GM23248 (cell line): ENCODE data around the gene FAM13C. TPM values are rescaled to one million over a fixed set of nuclear protein-coding genes. Genes with fewer than 3 reads are reported as not detected.
A peak's percentile ranks its signal among the peaks of the same experiment; 100 is the strongest.

ENCODE experiments used
- DNase-seq: peaks from one replicate; pipeline ENCODE4 v3.0.0-alpha.2; 2015
- H2AFZ ChIP-seq: fragments of 200-600 bp; sonication (generic); 2 replicates; pipeline ENCODE4 v1.6.1; 2016; ENCODE audit warnings: antibody characterized with exemption
- H3F3A ChIP-seq: fragments of 200-600 bp; sonication (generic); 2 replicates; pipeline ENCODE4 v1.6.1; 2016; ENCODE audit warnings: mild to moderate bottlenecking, antibody characterized with exemption, mixed run types; ENCODE audit not compliant: insufficient read depth
- H3K27ac ChIP-seq: fragments of 200-600 bp; sonication (generic); 2 replicates; pipeline ENCODE4 v1.5.1; 2016; ENCODE audit warnings: mild to moderate bottlenecking
- H3K27me3 ChIP-seq: fragments of 200-600 bp; sonication (generic); replicated peaks from 2 replicates; pipeline ENCODE4 v1.6.1; 2016; ENCODE audit warnings: mild to moderate bottlenecking; ENCODE audit not compliant: insufficient read depth
- H3K36me3 ChIP-seq: fragments of 200-600 bp; sonication (generic); 2 replicates; pipeline ENCODE4 v1.6.1; 2016; ENCODE audit warnings: low read depth, mild to moderate bottlenecking
- H3K4me1 ChIP-seq: fragments of 200-600 bp; sonication (generic); 2 replicates; pipeline ENCODE4 v1.6.1; 2016; ENCODE audit warnings: mild to moderate bottlenecking; ENCODE audit not compliant: insufficient read depth
- H3K4me2 ChIP-seq: fragments of 200-600 bp; sonication (generic); one replicate; pipeline ENCODE4 v1.6.1; 2016; ENCODE audit warnings: mild to moderate bottlenecking; ENCODE audit not compliant: unreplicated experiment
- H3K4me3 ChIP-seq: fragments of 200-600 bp; sonication (generic); 2 replicates; pipeline ENCODE4 v1.5.1; 2016; ENCODE audit warnings: mild to moderate bottlenecking
- H3K79me2 ChIP-seq: fragments of 200-600 bp; sonication (generic); 2 replicates; pipeline ENCODE4 v1.6.1; 2016; ENCODE audit warnings: mild to moderate bottlenecking; ENCODE audit not compliant: insufficient read depth
- H3K9ac ChIP-seq: fragments of 200-600 bp; sonication (generic); 2 replicates; pipeline ENCODE4 v1.6.1; 2016; ENCODE audit warnings: mild to moderate bottlenecking
- H3K9me2 ChIP-seq: fragments of 200-600 bp; sonication (generic); 2 replicates; pipeline ENCODE4 v1.6.1; 2016; ENCODE audit warnings: mixed run types, mild to moderate bottlenecking, moderate library complexity; ENCODE audit not compliant: insufficient read depth
- H3K9me3 ChIP-seq: fragments of 200-600 bp; sonication (generic); one replicate; pipeline ENCODE4 v1.6.1; 2017; ENCODE audit warnings: low read depth
- H4K20me1 ChIP-seq: fragments of 200-600 bp; sonication (generic); 2 replicates; pipeline ENCODE4 v1.6.0; 2016; ENCODE audit not compliant: insufficient read depth
- EZH2 ChIP-seq: fragments of 200-600 bp; sonication (generic); IDR thresholded peaks from 2 replicates; pipeline ENCODE4 v1.6.1; 2018; ENCODE audit warnings: antibody characterized with exemption, mild to moderate bottlenecking; ENCODE audit not compliant: insufficient read depth, poor library complexity, severe bottlenecking
- EZH2phosphoT487 ChIP-seq: fragments of 200-600 bp; sonication (generic); IDR thresholded peaks from 2 replicates; pipeline ENCODE4 v1.6.1; 2018; ENCODE audit warnings: antibody characterized with exemption, moderate library complexity, mild to moderate bottlenecking, low read depth; ENCODE audit not compliant: insufficient read depth
- WGBS, 2 experiments: methylation state at CpG; one replicate each; pipeline ENCODE4 v1.1.6; 2015 to 2017; ENCODE audit warnings: low lambda C conversion rate in 2 of 2, low coverage in 1 of 2; ENCODE audit errors: missing lambda C conversion rate in 2 of 2; 5-methylcytosine and 5-hydroxymethylcytosine counted together
- in situ Hi-C: fragments of 300-500 bp; cut with MboI; formaldehyde crosslinking; loops from 2 replicates; pipeline ENCODE4 v1.15.0; 2020
- polyA plus RNA-seq: library from polyadenylated mRNA; unstranded; fragments of >200 nt; fragmentation: Nextera tagmentation; extraction: Ambion mirVana; gene quantifications from 2 replicates; pipeline ENCODE4 v1.2.1, GENCODE V29; 2016
- total RNA-seq: library from RNA; depleted of rRNA; stranded (reverse); fragments of >200 nt; shearing (Covaris generic); gene quantifications from 2 replicates; pipeline ENCODE4 v1.2.3, GENCODE V29; 2014

The FAM13C gene
- total and polyA plus RNA-seq, 2 experiments from 2014 or later: 0.54 to 0.56 TPM

- Histone ChIP-seq H3K9me2 (no peaks in the 10 kb centered on the region), H3K9me3 (no peaks in the 10 kb centered on the region), H2AFZ (no peak overlapping the region), H3K4me3 (no peak overlapping the region), H3K79me2 (no peaks in the 10 kb centered on the region), H3K4me1 (no peaks in the 10 kb centered on the region), H4K20me1 (no peaks in the 10 kb centered on the region), H3K36me3 (no peaks in the 10 kb centered on the region), H3K4me2 (no peak overlapping the region), H3F3A (no peaks in the 10 kb centered on the region), H3K27ac (no peak overlapping the region), H3K9ac (no peak overlapping the region), H3K27me3 (no peaks in the 10 kb centered on the region)
- in situ Hi-C loops: no loop called here
- no peak for DNase-seq
- no peak for TF ChIP-seq EZH2
- no peak for TF ChIP-seq EZH2phosphoT487
- 21 to 38% methylated on average over 3 of the region's 3 CpGs for WGBS, 2 experiments
These were observed 91.9 kb downstream of the FAM13C start for GRCh38 chr10:59270492-59270891.

- TF ChIP-seq EZH2: no peak
- no peak for TF ChIP-seq EZH2phosphoT487
- Histone ChIP-seq H3K4me2 (no peak overlapping the region), H3K9me2 (no peaks in the 10 kb centered on the region), H3K36me3 (no peaks in the 10 kb centered on the region), H3K79me2 (no peaks in the 10 kb centered on the region), H3F3A (no peaks in the 10 kb centered on the region), H2AFZ (no peak overlapping the region), H3K9ac (no peak overlapping the region), H3K9me3 (no peaks in the 10 kb centered on the region), H3K27ac (no peak overlapping the region), H4K20me1 (no peaks in the 10 kb centered on the region), H3K4me3 (no peak overlapping the region), H3K27me3 (no peaks in the 10 kb centered on the region), H3K4me1 (no peaks in the 10 kb centered on the region)
- in situ Hi-C loops: no loop called here
- WGBS, 2 experiments: 60 to 72% methylated on average over 6 of the region's 6 CpGs
- DNase-seq: no peak
These were observed 92.7 kb downstream of the FAM13C start for GRCh38 chr10:59269651-59270050.

GRCh38 chr10:59268460-59268859, 93.9 kb downstream of the FAM13C start:
- Histone ChIP-seq H3K4me1 (no peaks in the 10 kb centered on the region), H3K36me3 (no peaks in the 10 kb centered on the region), H3K9me2 (no peaks in the 10 kb centered on the region), H3K9ac (no peak overlapping the region), H3K4me2 (no peak overlapping the region), H3K79me2 (no peaks in the 10 kb centered on the region), H3K9me3 (no peaks in the 10 kb centered on the region), H4K20me1 (no peaks in the 10 kb centered on the region), H3F3A (no peaks in the 10 kb centered on the region), H3K27ac (no peak overlapping the region), H3K27me3 (no peaks in the 10 kb centered on the region), H2AFZ (no peak overlapping the region), H3K4me3 (no peak overlapping the region)
- TF ChIP-seq EZH2phosphoT487: no peak
- TF ChIP-seq EZH2: no peak
- in situ Hi-C loops: no loop called here
- WGBS, 2 experiments: 57 to 61% methylated on average over 7 of the region's 7 CpGs
- DNase-seq: no peak

GRCh38 chr10:59266321-59266720, 96.0 kb downstream of the FAM13C start:
- Histone ChIP-seq H4K20me1 (no peaks in the 10 kb centered on the region), H3K36me3 (no peaks in the 10 kb centered on the region), H3K4me1 (no peaks in the 10 kb centered on the region), H3K9me3 (no peaks in the 10 kb centered on the region), H3K9me2 (no peaks in the 10 kb centered on the region), H3K4me3 (no peak overlapping the region), H3K27me3 (no peaks in the 10 kb centered on the region), H3K9ac (no peak overlapping the region), H3K27ac (no peak overlapping the region), H3F3A (no peaks in the 10 kb centered on the region), H3K79me2 (no peaks in the 10 kb centered on the region), H3K4me2 (no peak overlapping the region), H2AFZ (no peak overlapping the region)
- TF ChIP-seq EZH2: no peak
- TF ChIP-seq EZH2phosphoT487: no peak
- 25 to 26% methylated on average over 3 of the region's 3 CpGs for WGBS, 2 experiments
- DNase-seq: no peak
- in situ Hi-C loops: no loop called here

- H3K27ac ChIP-seq: no peak overlapping the region
- no peaks in the 10 kb centered on the region for H3K36me3 ChIP-seq
- H3K4me3 ChIP-seq: no peak overlapping the region
- no peaks in the 10 kb centered on the region for H3K79me2 ChIP-seq
- H3K9me3 ChIP-seq: no peaks in the 10 kb centered on the region
- in situ Hi-C loops: no loop called here
- peak; percentile 3 for DNase-seq
- no peaks in the 10 kb centered on the region for H3K27me3 ChIP-seq
- no peak overlapping the region for H3K4me2 ChIP-seq
- no peak overlapping the region for H3K9ac ChIP-seq
- no peaks in the 10 kb centered on the region for H3K9me2 ChIP-seq
- H3F3A ChIP-seq: no peaks in the 10 kb centered on the region
- H3K4me1 ChIP-seq: no peaks in the 10 kb centered on the region
- no peak overlapping the region for H2AFZ ChIP-seq
- WGBS, 2 experiments: 24 to 29% methylated on average over 5 of the region's 5 CpGs
- H4K20me1 ChIP-seq: no peaks in the 10 kb centered on the region
- TF ChIP-seq EZH2: no peak
- TF ChIP-seq EZH2phosphoT487: no peak
These were observed 97.2 kb downstream of the FAM13C start for GRCh38 chr10:59265141-59265540.
